Stimulated activated CD4-positive, alpha-beta T cell treated with anti-CD3 and anti-CD28 coated beads, Interleukin-2, amount 100 ng/mL, for 48 hours (primary cell): ENCODE measurements around the gene LDLRAD3.

Source experiments
- DNase-seq, 2 donors: peaks; one replicate each; pipeline ENCODE4 v3.0.0-alpha.2; 2020

The LDLRAD3 gene

DNA sequence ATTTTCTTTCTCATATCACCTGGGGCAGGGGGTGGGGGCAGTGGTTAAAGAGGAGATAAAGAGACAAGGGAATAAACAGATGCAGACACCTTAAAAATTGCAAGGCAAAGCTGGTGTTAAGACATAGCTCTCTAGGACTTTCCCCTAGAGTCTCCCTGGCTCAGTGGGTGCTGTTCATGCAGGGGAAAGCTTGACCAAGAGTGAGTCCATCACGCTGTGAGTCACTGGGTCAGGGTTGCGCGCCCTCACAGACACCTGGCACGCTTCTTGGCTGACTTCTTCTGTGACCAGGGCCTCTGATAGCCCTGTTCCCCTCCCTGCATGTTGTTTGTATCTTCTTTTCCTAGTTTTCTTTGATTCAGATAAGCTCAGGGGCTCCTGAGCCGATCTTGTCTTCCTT is 313.5 kb downstream of the LDLRAD3 start:
- DNase-seq: no peak

DNA sequence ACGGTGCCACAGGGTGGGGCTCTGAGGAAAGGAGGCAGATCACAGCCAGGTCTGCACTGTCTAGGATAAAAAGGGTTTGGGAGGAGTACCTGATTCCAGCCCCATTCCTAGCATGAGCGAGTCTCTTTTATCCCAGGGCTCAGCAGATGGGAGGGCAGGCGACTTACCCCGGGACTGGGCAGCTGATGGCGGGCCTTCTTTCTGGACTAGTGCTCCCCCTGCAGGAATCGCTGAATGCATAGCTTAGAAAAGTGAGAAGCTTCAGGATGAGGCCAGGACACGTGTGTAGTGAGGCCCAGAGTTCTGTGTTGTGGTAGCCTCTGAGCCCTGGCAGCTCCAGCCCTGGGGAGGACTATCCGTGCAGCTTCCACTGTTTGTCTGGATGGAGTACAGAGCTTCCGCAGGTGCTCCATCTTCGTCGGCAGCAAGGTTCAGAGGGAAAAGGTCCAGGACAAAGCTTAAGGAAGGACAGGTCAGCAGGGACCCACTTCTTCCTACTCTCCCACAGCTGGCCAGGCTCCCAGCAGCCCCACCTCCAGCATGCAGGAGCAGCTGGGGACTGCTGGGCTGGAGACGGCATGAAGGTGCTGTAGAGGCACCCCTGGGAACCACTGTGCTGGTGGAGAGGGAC is 315.0 kb downstream of the LDLRAD3 start:
- DNase-seq: peak in 1 of 2 donors; percentile 20

DNA sequence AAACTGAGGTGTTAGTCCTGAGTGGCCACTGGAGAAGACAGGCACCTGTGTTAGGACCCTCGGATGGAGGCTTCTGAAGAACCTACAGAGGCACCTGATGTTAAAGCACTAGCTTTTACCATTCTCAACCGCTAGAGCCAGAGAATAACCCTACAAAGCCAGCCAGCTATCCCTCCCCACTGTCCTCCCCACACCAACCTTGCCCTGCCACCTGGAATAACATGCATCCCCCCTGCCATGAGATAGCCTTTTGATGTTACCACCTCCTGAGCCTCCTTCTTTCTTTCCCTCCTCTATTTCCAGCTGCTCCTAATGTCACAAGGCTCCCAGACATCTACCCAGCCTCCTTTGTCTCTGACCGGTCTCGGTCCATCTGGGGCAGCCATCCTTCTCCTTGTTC is 317.2 kb downstream of the LDLRAD3 start:
- no peak for DNase-seq

DNA sequence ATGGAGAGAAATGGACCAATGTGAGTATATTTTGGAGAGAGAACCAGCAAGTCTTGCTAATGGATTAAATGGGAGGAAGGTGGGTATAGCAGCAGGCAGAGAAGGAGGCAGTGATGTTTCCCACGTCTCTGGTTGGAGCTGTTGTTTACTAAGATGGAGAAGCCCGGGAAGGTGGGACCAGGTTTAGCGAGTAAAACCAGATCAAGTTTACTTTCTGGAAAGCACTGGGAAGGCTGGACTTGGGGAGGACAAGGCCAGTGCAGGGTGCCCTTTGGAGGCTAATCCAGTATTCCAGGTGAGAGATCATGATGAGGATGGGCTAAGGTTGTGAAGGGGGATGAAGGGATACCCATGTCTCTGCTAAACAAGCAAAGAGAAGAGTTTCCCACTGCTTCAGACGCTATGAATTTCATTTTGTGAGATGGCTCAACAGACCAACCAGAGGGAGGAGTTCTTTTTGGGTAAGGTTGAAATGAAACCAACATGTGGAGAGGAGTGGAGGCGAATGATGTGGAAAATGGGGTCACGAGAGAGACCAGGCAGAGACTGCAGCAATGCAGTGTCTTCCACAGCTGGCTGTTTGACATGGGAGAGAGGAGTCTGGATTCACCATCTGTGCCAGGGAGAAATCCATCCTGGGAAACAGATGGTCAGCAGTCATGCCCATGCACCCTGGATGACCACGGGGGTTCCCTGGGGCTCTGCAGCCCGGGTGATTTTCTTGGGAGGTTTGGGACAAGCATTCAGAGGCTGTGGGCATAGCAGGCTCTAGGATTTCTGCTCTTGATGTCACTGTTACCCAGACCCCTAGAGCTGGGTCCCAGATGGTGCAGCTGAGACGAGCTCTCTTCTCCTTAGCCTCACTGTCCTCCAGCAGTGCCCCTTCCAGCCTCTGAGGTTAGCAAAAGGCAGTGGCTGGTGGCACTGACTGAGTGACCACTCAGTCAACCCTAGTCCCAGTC is 320.4 kb downstream of the LDLRAD3 start:
- no peak for DNase-seq

DNA sequence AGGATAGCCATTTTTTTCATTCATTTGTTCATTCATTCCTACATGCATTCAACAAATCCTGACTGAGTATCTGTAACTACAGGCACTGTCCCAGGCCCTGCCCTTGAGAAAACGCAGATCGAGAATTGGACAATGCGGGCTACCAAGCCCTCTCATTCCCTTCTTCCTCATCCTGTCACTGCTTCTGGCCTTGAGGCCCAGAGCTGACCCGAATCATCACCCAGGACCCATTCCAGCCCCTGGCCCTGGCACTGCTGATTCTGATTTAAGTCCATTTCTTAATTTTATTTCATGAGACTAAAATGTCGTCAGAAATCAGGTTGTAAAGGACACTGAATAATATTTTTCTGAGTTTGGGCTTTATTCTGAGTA is 321.1 kb downstream of the LDLRAD3 start:
- no peak for DNase-seq

DNA sequence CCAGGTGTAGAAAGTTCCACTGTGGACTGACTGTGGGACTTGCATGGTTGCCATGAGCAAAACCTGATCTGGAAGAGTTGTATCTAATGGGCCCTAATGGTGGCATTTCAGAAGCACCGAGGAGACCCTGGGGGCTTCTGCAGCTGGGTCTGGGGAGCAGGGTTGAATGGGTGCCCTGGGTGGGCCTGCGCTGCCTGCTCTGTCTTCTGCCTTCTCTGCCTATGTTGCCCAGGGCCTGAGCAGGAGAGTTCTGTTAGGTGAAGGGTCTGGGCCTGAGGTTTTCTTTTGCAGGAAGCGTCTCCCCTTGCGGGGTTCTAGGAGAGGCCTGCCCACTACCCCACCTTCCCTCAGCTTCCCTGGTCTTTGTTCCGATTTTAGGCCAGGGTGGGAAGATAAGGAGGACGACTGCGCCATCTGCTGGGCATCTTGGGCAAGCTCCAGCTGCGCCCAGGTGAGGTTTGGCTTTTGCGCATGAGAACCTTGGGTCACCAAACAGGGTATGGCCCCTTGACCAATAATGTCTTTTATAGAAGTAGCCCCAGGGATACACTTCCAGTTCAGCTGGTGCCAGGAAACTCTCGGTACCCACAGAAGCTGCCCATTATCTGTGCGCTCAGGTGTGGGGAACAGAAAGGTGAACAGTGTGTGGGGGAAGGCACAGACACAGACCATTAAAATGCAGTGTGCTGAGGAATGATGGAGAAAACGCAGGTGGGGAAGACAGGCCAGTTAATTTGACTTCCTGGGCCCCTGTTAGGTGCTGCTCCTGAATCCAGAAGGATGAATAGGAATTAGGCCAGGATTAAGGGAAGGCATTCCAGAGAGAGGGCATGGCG is 322.1 kb downstream of the LDLRAD3 start:
- peak; percentile 63 to 64 for DNase-seq

DNA sequence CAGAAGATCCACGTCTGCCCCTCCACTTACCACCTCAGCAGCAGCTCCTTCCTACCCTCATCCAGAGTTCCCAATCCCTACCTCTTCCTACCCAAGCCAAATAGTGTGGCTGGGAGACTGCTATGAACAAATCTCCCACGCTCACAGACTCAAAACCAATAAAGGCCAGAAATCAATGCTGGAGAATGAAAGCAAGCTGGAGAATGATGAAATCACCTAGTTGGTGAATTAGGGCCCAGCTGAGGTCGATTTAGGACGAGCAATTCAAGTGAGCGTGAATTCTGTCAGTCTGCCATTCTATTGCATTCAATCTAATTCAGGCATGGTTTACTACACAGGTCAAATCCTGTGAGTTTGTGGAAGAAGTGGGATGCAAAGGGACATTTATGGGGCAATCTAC is 322.9 kb downstream of the LDLRAD3 start:
- no peak for DNase-seq

DNA sequence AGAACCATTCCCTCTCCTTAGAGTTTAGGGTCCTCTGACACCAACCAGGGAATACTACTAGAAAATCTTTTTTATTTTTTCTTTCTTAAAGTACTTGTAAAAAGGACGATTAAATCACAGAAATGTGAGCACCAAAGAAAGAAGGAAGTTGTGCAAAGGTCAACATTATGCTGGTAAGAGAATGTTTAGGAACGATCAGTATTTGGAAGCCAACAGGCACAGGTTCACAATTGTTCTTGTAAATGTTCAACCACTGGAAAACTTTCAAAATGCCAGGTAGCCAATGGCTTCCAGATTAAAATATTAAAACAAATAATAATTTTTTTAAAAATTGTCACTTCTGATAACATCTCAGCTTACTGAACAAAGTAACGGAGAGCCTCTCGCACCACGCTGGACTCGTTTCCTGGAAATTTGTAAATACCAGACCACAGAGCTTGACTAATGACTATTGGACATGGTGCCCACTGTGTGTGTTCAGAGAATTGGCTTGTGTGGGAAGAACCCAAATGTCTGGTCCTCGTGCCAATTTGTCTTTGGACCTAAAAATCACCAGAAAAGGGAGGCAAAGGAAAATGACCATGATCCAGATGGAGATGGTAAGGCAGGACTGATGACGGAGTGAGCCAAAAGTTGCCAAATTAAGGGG is 324.6 kb downstream of the LDLRAD3 start:
- DNase-seq: no peak

DNA sequence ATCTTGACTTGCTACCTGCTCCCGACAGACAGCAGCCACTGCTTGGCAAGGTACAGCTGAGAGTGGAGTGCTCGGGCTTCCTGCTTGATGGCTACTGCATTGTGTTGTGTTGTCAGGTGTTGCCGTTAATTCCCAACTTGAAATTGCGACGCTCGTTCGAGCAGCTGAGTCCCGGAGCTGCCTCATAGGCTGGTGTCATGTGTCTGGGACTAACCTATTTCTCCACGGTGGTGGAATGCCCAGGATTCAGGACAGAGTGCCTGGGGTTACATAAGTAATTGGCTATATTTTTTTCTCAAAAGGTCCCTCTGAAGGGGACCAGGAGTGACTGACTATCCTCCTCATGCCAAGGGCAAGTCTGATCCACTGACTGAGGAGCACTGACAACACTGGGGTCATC is 326.8 kb downstream of the LDLRAD3 start:
- no peak for DNase-seq

DNA sequence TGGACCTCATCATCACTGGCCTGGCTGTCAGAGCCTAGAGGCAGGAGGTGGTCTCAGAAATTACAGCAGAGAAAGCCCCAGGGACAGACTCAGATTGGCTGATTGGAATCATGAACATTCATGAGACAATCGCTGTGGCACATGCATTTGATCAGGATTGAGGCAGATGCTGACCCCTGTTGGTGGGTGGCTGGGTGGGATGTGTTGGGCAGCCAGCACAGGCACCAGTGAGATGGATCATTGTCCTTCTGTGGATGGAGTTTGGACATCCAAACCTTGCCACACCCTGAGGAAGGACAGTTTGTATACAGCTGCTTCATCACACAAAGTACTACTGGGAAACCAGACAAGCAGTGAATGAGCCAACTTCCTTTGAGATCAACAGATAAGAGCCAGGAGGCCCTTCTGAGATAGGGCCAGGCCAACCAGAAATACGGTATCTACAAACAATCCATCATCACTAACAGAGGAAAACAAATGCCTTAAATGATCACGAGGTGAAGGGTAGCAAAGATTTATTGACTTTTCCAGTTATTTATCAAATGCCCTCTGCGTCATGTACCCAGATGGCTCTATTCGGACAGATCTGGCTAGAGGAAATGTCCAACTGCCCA is 328.0 kb downstream of the LDLRAD3 start:
- DNase-seq: no peak

DNA sequence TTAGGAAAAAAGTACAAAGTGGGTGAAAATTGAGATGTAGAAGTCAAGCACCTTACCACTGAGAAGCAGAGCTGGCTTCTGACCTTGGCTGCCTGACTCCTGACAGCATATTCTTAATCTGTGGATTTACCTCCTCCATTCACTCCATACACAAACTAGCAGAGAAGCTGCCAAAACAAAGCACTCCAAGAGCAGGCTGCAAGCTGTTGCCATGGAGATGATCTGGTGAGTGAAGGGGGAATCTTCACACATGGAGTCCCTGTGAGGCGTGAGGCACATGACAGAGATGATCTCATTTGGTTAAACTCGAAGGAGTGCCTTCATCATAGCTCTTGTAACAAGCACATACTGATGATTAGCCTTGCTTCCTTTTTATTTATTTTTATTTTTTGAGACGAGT is 329.2 kb downstream of the LDLRAD3 start:
- DNase-seq: no peak

DNA sequence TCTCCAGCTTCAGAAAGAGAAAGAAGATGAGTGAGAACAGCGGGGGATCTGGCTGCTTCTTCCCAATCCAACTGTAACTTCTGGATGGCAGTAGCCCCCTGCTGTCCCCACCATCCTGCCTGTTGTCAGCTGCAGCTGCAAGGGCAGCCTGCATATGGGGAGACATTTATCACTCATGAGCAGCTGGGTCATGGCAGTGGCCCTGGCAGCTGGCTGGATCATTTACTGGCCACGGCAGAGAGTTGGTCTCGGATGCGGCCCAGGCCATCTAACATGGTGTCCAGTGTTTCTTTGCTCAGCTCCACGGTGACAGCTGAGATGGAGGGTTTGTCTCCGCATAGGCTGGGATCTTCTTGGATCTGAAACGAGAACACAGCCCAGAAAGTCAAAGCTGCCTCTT is 330.6 kb downstream of the LDLRAD3 start:
- no peak for DNase-seq

DNA sequence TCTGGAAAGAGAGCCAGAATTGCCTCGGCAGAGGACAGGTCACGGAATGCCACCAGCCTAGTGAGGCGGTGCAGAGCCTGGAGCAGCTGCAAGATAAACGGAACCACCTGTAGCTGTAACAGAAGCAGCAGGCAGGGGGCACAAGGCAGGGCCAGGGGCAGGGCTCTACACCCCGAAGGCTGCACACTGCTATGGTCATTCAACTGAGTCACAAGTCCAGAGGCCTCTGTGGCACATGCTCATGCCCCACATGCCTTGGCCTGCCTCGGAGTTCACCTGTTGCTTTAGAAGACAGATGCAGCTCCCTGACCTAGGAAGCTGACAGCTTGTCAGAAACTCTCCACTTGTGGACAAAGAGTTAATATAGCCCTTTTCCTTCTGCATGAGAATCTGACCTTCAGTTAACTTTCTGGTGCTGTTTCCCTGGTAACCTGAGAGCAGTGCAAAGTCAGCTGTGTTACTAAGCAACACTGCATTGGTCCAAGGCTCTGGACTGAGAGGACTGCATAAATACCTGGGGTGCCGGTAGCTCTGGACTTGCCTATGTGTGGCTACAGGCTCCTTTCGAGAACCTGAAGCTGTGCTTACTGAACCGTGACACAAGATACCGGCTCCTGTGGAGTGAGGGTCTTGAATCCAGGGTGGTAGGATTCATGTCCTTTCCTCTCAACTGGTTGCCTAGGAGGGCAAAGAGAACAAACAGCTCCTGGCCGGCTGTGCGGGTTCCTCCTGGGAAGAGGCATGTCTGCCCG is 334.8 kb downstream of the LDLRAD3 start:
- DNase-seq: no peak

DNA sequence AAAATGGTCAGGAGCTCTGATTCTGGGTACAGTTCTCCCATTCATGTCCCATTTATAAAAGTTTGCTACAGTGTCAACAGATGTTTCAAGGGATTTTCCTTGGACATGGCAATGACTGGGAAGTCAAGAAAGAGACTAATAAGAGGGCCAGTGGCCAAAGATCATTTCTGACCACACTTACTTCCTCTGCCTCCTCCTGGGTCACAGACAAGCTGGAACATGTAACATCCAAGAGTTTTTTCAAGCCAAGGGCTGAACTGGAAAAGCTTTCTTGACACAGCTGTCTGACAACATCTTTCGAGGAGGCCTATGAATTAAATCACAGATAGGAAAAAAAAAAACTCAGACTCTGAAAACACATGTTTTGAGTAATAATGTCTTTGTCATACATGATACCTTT is 336.7 kb downstream of the LDLRAD3 start:
- DNase-seq: no peak
